ENCODE measurements around the gene TBCK.
A peak's percentile ranks its signal among the peaks of the same experiment; 100 is the strongest.

Gene TBCK

GRCh38 chr4:106255195-106255594 lies 60.8 kb downstream of the TBCK start:
- WGBS, 2 donors (ENCODE audit: extremely low coverage in 2 of 2, insufficient read length in 2 of 2, insufficient replicate concordance in 1 of 2), result no CpG with 5 or more reads among the region's 8 CpGs
- Histone ChIP-seq H3K18ac (ENCODE audit: low read length) (no peak overlapping the region), H3K9ac (ENCODE audit: low read depth, low read length, poor library complexity) (peak overlapping the region; percentile 24), H3K9me3 (replicated peaks in 1 of 2; ENCODE audit: control insufficient read depth in 2 of 2, insufficient read depth in 1 of 2, low read depth in 1 of 2, low read length in 2 of 2) (peaks cover 0 to 2% of the 10 kb centered on the region in 2 donors), H2BK15ac (ENCODE audit: low read length) (no peak overlapping the region), H2BK120ac (ENCODE audit: low read depth, low read length) (no peak overlapping the region), H3K4me2 (ENCODE audit: insufficient read depth, low read length, poor library complexity, severe bottlenecking) (no peak overlapping the region), H2BK5ac (ENCODE audit: low read length) (peak overlapping the region; percentile 11), H3K36me3 (replicated peaks in 1 of 2; ENCODE audit: control insufficient read depth in 2 of 2, insufficient read depth in 2 of 2, low read length in 2 of 2) (peaks cover 0 to 54% of the 10 kb centered on the region in 2 donors), H3K27ac (replicated peaks; ENCODE audit: low read length) (no peak overlapping the region), H4K8ac (ENCODE audit: low read depth, low read length) (peak overlapping the region; percentile 86), H3K23ac (ENCODE audit: low read depth, low read length, poor library complexity) (no peak overlapping the region), H4K91ac (ENCODE audit: low read depth, low read length, poor library complexity) (no peak overlapping the region), H3K14ac (ENCODE audit: low read length) (peak overlapping the region; percentile 97), H3K4ac (ENCODE audit: low read length) (no peak overlapping the region), H2AFZ (ENCODE audit: low read length) (no peak overlapping the region), H3K4me3 (ENCODE audit: low read length in 2 of 2) (no peak overlapping the region), H2AK5ac (ENCODE audit: low read depth, low read length) (no peak overlapping the region), H2BK12ac (ENCODE audit: low read length) (no peak overlapping the region), H3K4me1 (ENCODE audit: control insufficient read depth in 2 of 2, insufficient read depth in 1 of 2, low read depth in 1 of 2, low read length in 2 of 2) (no peaks in the 10 kb centered on the region), H3K27me3 (ENCODE audit: control insufficient read depth in 3 of 3, insufficient read depth in 3 of 3, low read depth in 1 of 3, low read length in 3 of 3) (no peaks in the 10 kb centered on the region), H3K79me1 (ENCODE audit: low read depth, low read length) (no peaks in the 10 kb centered on the region)
- no peak for DNase-seq (ENCODE audit: low spot score)

- Histone ChIP-seq H3K9ac (ENCODE audit: low read depth, low read length, poor library complexity) (no peak overlapping the region), H4K8ac (ENCODE audit: low read depth, low read length) (no peak overlapping the region), H2BK5ac (ENCODE audit: low read length) (no peak overlapping the region), H3K79me1 (ENCODE audit: low read depth, low read length) (no peaks in the 10 kb centered on the region), H3K18ac (ENCODE audit: low read length) (no peak overlapping the region), H2AK5ac (ENCODE audit: low read depth, low read length) (no peak overlapping the region), H2AFZ (ENCODE audit: low read length) (no peak overlapping the region), H3K27me3 (ENCODE audit: control insufficient read depth in 3 of 3, insufficient read depth in 3 of 3, low read depth in 1 of 3, low read length in 3 of 3) (no peaks in the 10 kb centered on the region), H3K4me3 (ENCODE audit: low read length in 2 of 2) (no peak overlapping the region), H3K14ac (ENCODE audit: low read length) (no peak overlapping the region), H3K9me3 (replicated peaks in 1 of 2; ENCODE audit: control insufficient read depth in 2 of 2, insufficient read depth in 1 of 2, low read depth in 1 of 2, low read length in 2 of 2) (peaks cover 0 to 2% of the 10 kb centered on the region in 2 donors), H2BK15ac (ENCODE audit: low read length) (no peak overlapping the region), H3K4ac (ENCODE audit: low read length) (no peak overlapping the region), H3K4me2 (ENCODE audit: insufficient read depth, low read length, poor library complexity, severe bottlenecking) (no peak overlapping the region), H3K23ac (ENCODE audit: low read depth, low read length, poor library complexity) (no peak overlapping the region), H4K91ac (ENCODE audit: low read depth, low read length, poor library complexity) (no peak overlapping the region), H2BK120ac (ENCODE audit: low read depth, low read length) (no peak overlapping the region), H2BK12ac (ENCODE audit: low read length) (no peak overlapping the region), H3K27ac (replicated peaks; ENCODE audit: low read length) (no peak overlapping the region), H3K36me3 (replicated peaks in 1 of 2; ENCODE audit: control insufficient read depth in 2 of 2, insufficient read depth in 2 of 2, low read length in 2 of 2) (peaks cover 3 to 54% of the 10 kb centered on the region in 2 donors), H3K4me1 (ENCODE audit: control insufficient read depth in 2 of 2, insufficient read depth in 1 of 2, low read depth in 1 of 2, low read length in 2 of 2) (no peaks in the 10 kb centered on the region)
- no peak for DNase-seq (ENCODE audit: low spot score)
- no CpG with 5 or more reads among the region's 4 CpGs for WGBS, 2 donors (ENCODE audit: extremely low coverage in 2 of 2, insufficient read length in 2 of 2, insufficient replicate concordance in 1 of 2)
These were observed 62.5 kb downstream of the TBCK start for GRCh38 chr4:106253364-106254129.

- H3K23ac ChIP-seq (ENCODE audit: low read depth, low read length, poor library complexity), result no peak overlapping the region
- H3K9ac ChIP-seq (ENCODE audit: low read depth, low read length, poor library complexity), result no peak overlapping the region
- no peak overlapping the region for H2BK15ac ChIP-seq (ENCODE audit: low read length)
- H3K4me2 ChIP-seq (ENCODE audit: insufficient read depth, low read length, poor library complexity, severe bottlenecking), result no peak overlapping the region
- H3K36me3 ChIP-seq (replicated peaks in 1 of 2; ENCODE audit: control insufficient read depth in 2 of 2, insufficient read depth in 2 of 2, low read length in 2 of 2), result peaks cover 4 to 56% of the 10 kb centered on the region in 2 donors
- H2AFZ ChIP-seq (ENCODE audit: low read length), result no peak overlapping the region
- no peak overlapping the region for H3K4me3 ChIP-seq (ENCODE audit: low read length in 2 of 2)
- H3K79me1 ChIP-seq (ENCODE audit: low read depth, low read length), result no peaks in the 10 kb centered on the region
- no peaks in the 10 kb centered on the region for H3K4me1 ChIP-seq (ENCODE audit: control insufficient read depth in 2 of 2, insufficient read depth in 1 of 2, low read depth in 1 of 2, low read length in 2 of 2)
- H3K27me3 ChIP-seq (ENCODE audit: control insufficient read depth in 3 of 3, insufficient read depth in 3 of 3, low read depth in 1 of 3, low read length in 3 of 3), result no peaks in the 10 kb centered on the region
- no peak for DNase-seq (ENCODE audit: low spot score)
- no peak overlapping the region for H4K8ac ChIP-seq (ENCODE audit: low read depth, low read length)
- H4K91ac ChIP-seq (ENCODE audit: low read depth, low read length, poor library complexity), result no peak overlapping the region
- no peak overlapping the region for H2BK12ac ChIP-seq (ENCODE audit: low read length)
- no peaks in the 10 kb centered on the region for H3K9me3 ChIP-seq (replicated peaks in 1 of 2; ENCODE audit: control insufficient read depth in 2 of 2, insufficient read depth in 1 of 2, low read depth in 1 of 2, low read length in 2 of 2)
- H3K18ac ChIP-seq (ENCODE audit: low read length), result no peak overlapping the region
- H3K4ac ChIP-seq (ENCODE audit: low read length), result no peak overlapping the region
- no peak overlapping the region for H2BK5ac ChIP-seq (ENCODE audit: low read length)
- no peak overlapping the region for H3K14ac ChIP-seq (ENCODE audit: low read length)
- H2AK5ac ChIP-seq (ENCODE audit: low read depth, low read length), result no peak overlapping the region
- no peak overlapping the region for H2BK120ac ChIP-seq (ENCODE audit: low read depth, low read length)
- H3K27ac ChIP-seq (replicated peaks; ENCODE audit: low read length), result no peak overlapping the region
These were observed 68.4 kb downstream of the TBCK start for GRCh38 chr4:106247600-106247999.

GRCh38 chr4:106246441-106246840 lies 69.6 kb downstream of the TBCK start:
- Histone ChIP-seq H2BK15ac (ENCODE audit: low read length) (no peak overlapping the region), H3K79me1 (ENCODE audit: low read depth, low read length) (no peaks in the 10 kb centered on the region), H2BK120ac (ENCODE audit: low read depth, low read length) (no peak overlapping the region), H2AK5ac (ENCODE audit: low read depth, low read length) (no peak overlapping the region), H3K4ac (ENCODE audit: low read length) (no peak overlapping the region), H3K9ac (ENCODE audit: low read depth, low read length, poor library complexity) (no peak overlapping the region), H3K27ac (replicated peaks; ENCODE audit: low read length) (no peak overlapping the region), H4K8ac (ENCODE audit: low read depth, low read length) (no peak overlapping the region), H3K4me2 (ENCODE audit: insufficient read depth, low read length, poor library complexity, severe bottlenecking) (no peak overlapping the region), H3K9me3 (replicated peaks in 1 of 2; ENCODE audit: control insufficient read depth in 2 of 2, insufficient read depth in 1 of 2, low read depth in 1 of 2, low read length in 2 of 2) (no peaks in the 10 kb centered on the region), H4K91ac (ENCODE audit: low read depth, low read length, poor library complexity) (no peak overlapping the region), H2BK5ac (ENCODE audit: low read length) (no peak overlapping the region), H2AFZ (ENCODE audit: low read length) (no peak overlapping the region), H3K36me3 (replicated peaks in 1 of 2; ENCODE audit: control insufficient read depth in 2 of 2, insufficient read depth in 2 of 2, low read length in 2 of 2) (peaks cover 4 to 63% of the 10 kb centered on the region in 2 donors), H3K4me1 (ENCODE audit: control insufficient read depth in 2 of 2, insufficient read depth in 1 of 2, low read depth in 1 of 2, low read length in 2 of 2) (no peaks in the 10 kb centered on the region), H3K18ac (ENCODE audit: low read length) (no peak overlapping the region), H2BK12ac (ENCODE audit: low read length) (no peak overlapping the region), H3K4me3 (ENCODE audit: low read length in 2 of 2) (no peak overlapping the region), H3K27me3 (ENCODE audit: control insufficient read depth in 3 of 3, insufficient read depth in 3 of 3, low read depth in 1 of 3, low read length in 3 of 3) (no peaks in the 10 kb centered on the region), H3K23ac (ENCODE audit: low read depth, low read length, poor library complexity) (no peak overlapping the region), H3K14ac (ENCODE audit: low read length) (no peak overlapping the region)
- no CpG with 5 or more reads among the region's 1 CpG for WGBS, 2 donors (ENCODE audit: extremely low coverage in 2 of 2, insufficient read length in 2 of 2, insufficient replicate concordance in 1 of 2)
- DNase-seq (ENCODE audit: low spot score), result no peak

All from neuronal stem cell (in vitro differentiated cells).